Endodermal cell (in vitro differentiated cells): Measurements from ENCODE around the gene SPATA2. TPM values are rescaled to one million over a fixed set of nuclear protein-coding genes. Genes with fewer than 3 reads are reported as not detected.
A peak's percentile ranks its signal among the peaks of the same experiment; 100 is the strongest.

Source experiments
- DNase-seq: peaks from one replicate; pipeline ENCODE4 v3.0.0-alpha.2; 2017
- H3K27ac ChIP-seq: 2 replicates; pipeline ENCODE4 v1.5.1; 2013; ENCODE audit warnings: mild to moderate bottlenecking, low read depth, low read length, moderate library complexity
- H3K27me3 ChIP-seq: 2 replicates; pipeline ENCODE4 v1.6.1; 2013; ENCODE audit warnings: mild to moderate bottlenecking, low read length, moderate library complexity; ENCODE audit not compliant: insufficient read depth, control insufficient read depth, poor library complexity, severe bottlenecking
- H3K36me3 ChIP-seq: 2 replicates; pipeline ENCODE4 v1.7.0; 2013; ENCODE audit warnings: mild to moderate bottlenecking, low read length, moderate library complexity; ENCODE audit not compliant: control insufficient read depth, insufficient read depth
- H3K4me1 ChIP-seq: one replicate; pipeline ENCODE4 v1.7.0; 2013; ENCODE audit warnings: low read length; ENCODE audit not compliant: control insufficient read depth, insufficient read depth
- H3K4me3 ChIP-seq: 2 replicates; pipeline ENCODE4 v1.5.1; 2013; ENCODE audit warnings: mild to moderate bottlenecking, low read length, moderate library complexity
- H3K9ac ChIP-seq: 2 replicates; pipeline ENCODE4 v1.6.1; 2013; ENCODE audit warnings: mild to moderate bottlenecking, low read length, moderate library complexity; ENCODE audit not compliant: poor library complexity, severe bottlenecking; ENCODE audit errors: extremely low read depth
- H3K9me3 ChIP-seq: 2 replicates; pipeline ENCODE4 v1.6.1; 2013; ENCODE audit warnings: mild to moderate bottlenecking, low read length, moderate library complexity; ENCODE audit not compliant: control insufficient read depth
- H3K27ac Mint-ChIP-seq: 2 replicates; pipeline ENCODE4 v1.8.0; 2020; ENCODE audit warnings: mixed read lengths
- H3K27me3 Mint-ChIP-seq: 2 replicates; pipeline ENCODE4 v1.8.0; 2021; ENCODE audit warnings: mild to moderate bottlenecking, mixed read lengths; ENCODE audit not compliant: insufficient read depth
- H3K36me3 Mint-ChIP-seq: 2 replicates; pipeline ENCODE4 v1.8.0; 2020; ENCODE audit warnings: low read depth, mixed read lengths
- H3K4me1 Mint-ChIP-seq: 2 replicates; pipeline ENCODE4 v1.8.0; 2020; ENCODE audit warnings: mixed read lengths
- H3K4me3 Mint-ChIP-seq: 2 replicates; pipeline ENCODE4 v1.8.0; 2020; ENCODE audit warnings: mild to moderate bottlenecking, moderate library complexity, mixed read lengths
- H3K9me3 Mint-ChIP-seq: 2 replicates; pipeline ENCODE4 v1.8.0; 2020; ENCODE audit warnings: mild to moderate bottlenecking, mixed read lengths
- WGBS, 2 experiments: methylation state at CpG; one replicate each; pipeline versions ENCODE4 v1.1.5 to v1.1.7; 2013; ENCODE audit warnings: missing lambda C conversion rate in 2 of 2, mixed read lengths in 1 of 2; ENCODE audit not compliant: insufficient coverage in 1 of 2, insufficient read length in 1 of 2; 5-methylcytosine and 5-hydroxymethylcytosine counted together
- total RNA-seq, 2 donors: library from RNA; stranded (reverse); fragmentation: NEBNext Ultra II Directional in 1 of 2; extraction: Animal tissue kit (Norgen Biotek cat#: 25700) in 1 of 2; gene quantifications; 2 replicates in 1 of 2; 3 replicates in 1 of 2; pipeline ENCODE4 v1.2.1, GENCODE V29; 2021
- TF ChIP-seq, protein P1 (sequence below): fragments of 200-600 bp; sonication (generic); conservative IDR thresholded peaks from 2 replicates; pipeline ENCODE4 v1.5.0; 2021; ENCODE audit warnings: antibody characterized with exemption, mild to moderate bottlenecking

The SPATA2 gene
- total RNA-seq, 2 donors from 2014 or later, result 8.6 to 10.4 TPM

DNA sequence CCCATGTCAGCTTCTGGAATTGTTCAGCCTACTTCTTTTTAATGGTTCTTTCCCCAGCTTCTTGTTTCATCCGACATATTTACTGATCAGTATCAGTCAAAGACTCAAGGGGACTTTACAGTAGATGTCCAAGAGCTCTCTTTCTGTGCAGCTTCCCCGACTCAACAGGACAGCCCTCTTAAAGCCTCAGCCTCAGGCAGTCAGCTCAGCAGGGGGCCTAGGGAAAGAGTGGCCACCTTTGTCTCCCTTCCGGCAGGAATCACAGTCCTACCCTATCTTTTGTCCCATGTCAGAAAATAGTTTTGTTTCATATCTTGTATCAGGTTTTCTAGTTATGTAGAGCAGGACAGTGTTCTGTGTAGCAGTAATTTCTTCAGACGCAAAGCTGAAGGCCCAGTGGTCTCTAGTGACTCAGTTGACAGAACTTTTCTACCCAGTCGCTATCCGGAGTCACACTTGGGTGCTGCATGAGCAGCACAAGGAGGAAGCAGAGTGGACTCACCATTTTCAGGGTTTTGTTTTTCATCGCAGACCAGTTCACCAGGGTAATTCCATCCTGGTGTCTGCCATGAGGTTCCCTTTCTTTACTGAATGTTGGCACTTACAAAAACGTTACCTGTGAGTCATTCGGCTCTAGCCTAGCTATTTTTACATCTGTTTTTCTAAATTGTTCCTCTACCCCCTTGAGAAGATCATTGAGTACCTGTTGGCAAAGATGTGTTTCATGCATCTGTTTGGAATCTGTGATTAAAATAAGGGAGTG lies 47.7 kb downstream of the SPATA2 start:
- Histone ChIP-seq H3K9me3 (no peaks in the 10 kb centered on the region), H3K27ac (no peak overlapping the region), H3K36me3 (peaks cover 22% of the 10 kb centered on the region), H3K27me3 (no peaks in the 10 kb centered on the region), H3K9ac (no peak overlapping the region), H3K4me3 (no peak overlapping the region), H3K4me1 (no peaks in the 10 kb centered on the region)
- DNase-seq, result peak; percentile 72
- Mint-ChIP-seq H3K4me1 (peaks cover 13% of the 10 kb centered on the region), H3K9me3 (no peaks in the 10 kb centered on the region), H3K27ac (no peak overlapping the region), H3K27me3 (no peaks in the 10 kb centered on the region), H3K4me3 (no peak overlapping the region), H3K36me3 (peaks cover 6% of the 10 kb centered on the region)
- WGBS, 2 experiments, result 82 to 87% methylated on average over 9 of the region's 9 CpGs
- TF ChIP-seq, protein P1, sequence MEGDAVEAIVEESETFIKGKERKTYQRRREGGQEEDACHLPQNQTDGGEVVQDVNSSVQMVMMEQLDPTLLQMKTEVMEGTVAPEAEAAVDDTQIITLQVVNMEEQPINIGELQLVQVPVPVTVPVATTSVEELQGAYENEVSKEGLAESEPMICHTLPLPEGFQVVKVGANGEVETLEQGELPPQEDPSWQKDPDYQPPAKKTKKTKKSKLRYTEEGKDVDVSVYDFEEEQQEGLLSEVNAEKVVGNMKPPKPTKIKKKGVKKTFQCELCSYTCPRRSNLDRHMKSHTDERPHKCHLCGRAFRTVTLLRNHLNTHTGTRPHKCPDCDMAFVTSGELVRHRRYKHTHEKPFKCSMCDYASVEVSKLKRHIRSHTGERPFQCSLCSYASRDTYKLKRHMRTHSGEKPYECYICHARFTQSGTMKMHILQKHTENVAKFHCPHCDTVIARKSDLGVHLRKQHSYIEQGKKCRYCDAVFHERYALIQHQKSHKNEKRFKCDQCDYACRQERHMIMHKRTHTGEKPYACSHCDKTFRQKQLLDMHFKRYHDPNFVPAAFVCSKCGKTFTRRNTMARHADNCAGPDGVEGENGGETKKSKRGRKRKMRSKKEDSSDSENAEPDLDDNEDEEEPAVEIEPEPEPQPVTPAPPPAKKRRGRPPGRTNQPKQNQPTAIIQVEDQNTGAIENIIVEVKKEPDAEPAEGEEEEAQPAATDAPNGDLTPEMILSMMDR, result no peak

DNA sequence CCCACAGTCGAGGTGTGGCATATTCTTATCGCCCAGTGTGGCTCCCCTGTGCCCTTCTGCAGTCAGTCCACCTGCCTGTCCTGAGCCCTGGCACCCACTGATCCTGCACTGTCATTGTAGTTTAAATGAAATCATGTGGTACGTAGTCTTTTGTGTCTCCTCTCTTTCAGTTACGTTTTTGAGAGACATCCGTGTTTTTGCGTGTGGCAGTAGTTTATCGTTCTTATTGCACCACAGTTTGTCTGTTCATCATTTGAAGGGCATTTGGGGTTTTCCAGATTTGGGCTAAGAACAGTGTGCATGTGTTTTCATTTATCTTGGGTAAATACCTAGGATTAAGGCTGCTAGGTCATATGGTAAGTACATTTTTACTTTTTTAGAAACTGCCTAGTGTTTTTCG lies 49.3 kb downstream of the SPATA2 start:
- no peaks in the 10 kb centered on the region for H3K9me3 Mint-ChIP-seq
- Histone ChIP-seq H3K9ac (no peak overlapping the region), H3K4me1 (no peaks in the 10 kb centered on the region), H3K9me3 (no peaks in the 10 kb centered on the region), H3K36me3 (peaks cover 22% of the 10 kb centered on the region), H3K4me3 (no peak overlapping the region), H3K27me3 (no peaks in the 10 kb centered on the region), H3K27ac (no peak overlapping the region)
- H3K27ac Mint-ChIP-seq, result no peak overlapping the region
- no peak overlapping the region for H3K4me3 Mint-ChIP-seq
- peaks cover 19% of the 10 kb centered on the region for H3K4me1 Mint-ChIP-seq
- peak; percentile 10 for DNase-seq
- H3K27me3 Mint-ChIP-seq, result no peaks in the 10 kb centered on the region
- 91 to 96% methylated on average over 6 to 8 of the region's 8 CpGs for WGBS, 2 experiments
- peaks cover 6% of the 10 kb centered on the region for H3K36me3 Mint-ChIP-seq
- TF ChIP-seq, protein P1, result no peak

DNA sequence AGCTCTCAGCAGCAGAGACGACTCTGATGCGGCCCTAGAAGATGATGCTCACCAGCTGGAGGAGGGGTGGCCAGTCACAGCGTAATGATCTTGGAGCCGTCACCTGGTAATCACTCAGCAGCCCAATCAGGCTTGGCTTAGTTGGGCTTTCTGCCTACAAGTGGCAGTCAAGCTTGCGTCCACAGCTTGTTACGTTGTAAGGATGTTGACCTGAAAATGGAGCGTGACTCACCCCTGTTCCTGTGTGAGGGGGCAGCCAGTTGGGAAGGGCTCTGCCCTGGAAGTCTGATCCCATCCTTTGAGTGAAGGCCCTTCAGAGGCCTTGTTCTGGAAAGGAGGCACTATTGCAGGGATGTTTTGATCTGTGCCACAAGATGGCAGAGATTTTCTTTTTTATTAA lies 49.8 kb downstream of the SPATA2 start:
- no peaks in the 10 kb centered on the region for H3K9me3 ChIP-seq
- no peak overlapping the region for H3K27ac ChIP-seq
- Mint-ChIP-seq H3K27ac (no peak overlapping the region), H3K4me3 (no peak overlapping the region), H3K4me1 (peaks cover 19% of the 10 kb centered on the region), H3K36me3 (peaks cover 6% of the 10 kb centered on the region), H3K27me3 (no peaks in the 10 kb centered on the region), H3K9me3 (no peaks in the 10 kb centered on the region)
- TF ChIP-seq, protein P1, result no peak
- WGBS, 2 experiments, result 92 to 100% methylated on average over 4 to 7 of the region's 7 CpGs
- no peak overlapping the region for H3K9ac ChIP-seq
- peak; percentile 49 for DNase-seq
- no peak overlapping the region for H3K4me3 ChIP-seq
- H3K27me3 ChIP-seq, result no peaks in the 10 kb centered on the region
- peaks cover 22% of the 10 kb centered on the region for H3K36me3 ChIP-seq
- H3K4me1 ChIP-seq, result no peaks in the 10 kb centered on the region
